BJ (cell line): ENCODE data around the gene ARHGEF17. TPM values are rescaled to one million over a fixed set of nuclear protein-coding genes. Genes with fewer than 3 reads are reported as not detected.

Experiments used
- CTCF ChIA-PET: fragments of 350-600 bp; formaldehyde crosslinking; extraction: SDS; loops from one replicate; lab custom pipeline; 2021; ENCODE audit warnings: antibody characterized with exemption, inconsistent platforms; lab: Yijun Ruan, JAX
- POLR2A ChIA-PET: fragments of 300-600 bp; sonication (Branson Sonifier 250); formaldehyde crosslinking; extraction: SDS; loops from one replicate; lab custom pipeline; 2021; ENCODE audit warnings: antibody characterized with exemption; lab: Charles Lee
- DNase-seq: peaks from one replicate; pipeline ENCODE4 v3.0.0-alpha.2; 2011; ENCODE audit warnings: low read depth
- H3K27me3 ChIP-seq: 2 replicates; pipeline ENCODE4 v1.6.0; 2011; ENCODE audit warnings: low read length; ENCODE audit not compliant: control insufficient read depth, insufficient read depth
- H3K36me3 ChIP-seq: 2 replicates; pipeline ENCODE4 v1.5.1; 2011; ENCODE audit warnings: low read length; ENCODE audit not compliant: control insufficient read depth, insufficient read depth
- H3K4me3 ChIP-seq: 2 replicates; pipeline ENCODE4 v1.5.1; 2011; ENCODE audit warnings: low read depth, mild to moderate bottlenecking, control low read depth, low read length
- polyA plus RNA-seq: library from polyadenylated mRNA; depleted of rRNA; stranded (reverse); fragments of >200 nt; gene quantifications from 2 replicates; pipeline ENCODE4 v1.2.3, GENCODE V29; 2011
- TF ChIP-seq, protein P1 (sequence below): IDR thresholded peaks from 2 replicates; pipeline ENCODE4 v1.5.1; 2011; ENCODE audit warnings: low read depth, mild to moderate bottlenecking, control low read depth, inconsistent platforms, low read length, moderate library complexity; ENCODE audit not compliant: insufficient read depth

ARHGEF17 gene
- polyA plus RNA-seq, 1 experiment = 85.7 TPM

DNA sequence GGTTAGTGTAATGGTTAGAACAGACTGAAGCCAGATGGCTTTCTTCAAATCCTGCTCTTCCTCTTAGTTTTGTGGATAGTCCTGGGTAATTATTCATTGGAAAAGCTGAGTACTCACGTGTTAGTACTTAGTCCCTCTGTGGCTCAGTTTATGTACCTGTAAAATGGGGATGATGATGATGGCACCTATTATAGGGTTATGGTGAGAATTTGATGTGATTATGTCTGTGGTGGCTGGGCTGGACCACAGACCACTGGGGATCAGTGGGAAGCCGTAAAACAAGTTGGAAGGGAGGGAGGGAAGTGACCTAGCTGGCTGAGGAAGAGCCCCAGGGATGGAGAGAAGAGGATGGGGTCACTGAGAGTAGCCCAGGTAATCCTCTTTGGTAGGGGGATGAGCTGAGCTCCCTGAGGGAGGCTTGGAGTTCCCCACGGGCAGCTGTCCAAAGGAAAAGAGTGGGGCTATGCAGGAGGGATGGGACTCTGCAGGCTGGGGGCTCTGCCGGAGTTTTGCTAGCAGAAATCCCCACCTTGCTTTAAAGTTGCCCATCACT is 19.8 kb downstream of the ARHGEF17 start:
- H3K27me3 ChIP-seq = no peaks in the 10 kb centered on the region
- ChIA-PET CTCF (interaction anchor here (0.9 to 8.3 kb wide), 7 partner anchors 7 to 150 kb away, joined by 3 to 79 read pairs (median 4); partner anchors contain the start of gene ARHGEF17), POLR2A (no interaction called here)
- H3K36me3 ChIP-seq = peaks cover 9% of the 10 kb centered on the region
- H3K4me3 ChIP-seq = no peak overlapping the region
- no peak for DNase-seq
- TF ChIP-seq, protein P1, sequence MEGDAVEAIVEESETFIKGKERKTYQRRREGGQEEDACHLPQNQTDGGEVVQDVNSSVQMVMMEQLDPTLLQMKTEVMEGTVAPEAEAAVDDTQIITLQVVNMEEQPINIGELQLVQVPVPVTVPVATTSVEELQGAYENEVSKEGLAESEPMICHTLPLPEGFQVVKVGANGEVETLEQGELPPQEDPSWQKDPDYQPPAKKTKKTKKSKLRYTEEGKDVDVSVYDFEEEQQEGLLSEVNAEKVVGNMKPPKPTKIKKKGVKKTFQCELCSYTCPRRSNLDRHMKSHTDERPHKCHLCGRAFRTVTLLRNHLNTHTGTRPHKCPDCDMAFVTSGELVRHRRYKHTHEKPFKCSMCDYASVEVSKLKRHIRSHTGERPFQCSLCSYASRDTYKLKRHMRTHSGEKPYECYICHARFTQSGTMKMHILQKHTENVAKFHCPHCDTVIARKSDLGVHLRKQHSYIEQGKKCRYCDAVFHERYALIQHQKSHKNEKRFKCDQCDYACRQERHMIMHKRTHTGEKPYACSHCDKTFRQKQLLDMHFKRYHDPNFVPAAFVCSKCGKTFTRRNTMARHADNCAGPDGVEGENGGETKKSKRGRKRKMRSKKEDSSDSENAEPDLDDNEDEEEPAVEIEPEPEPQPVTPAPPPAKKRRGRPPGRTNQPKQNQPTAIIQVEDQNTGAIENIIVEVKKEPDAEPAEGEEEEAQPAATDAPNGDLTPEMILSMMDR = no peak

DNA sequence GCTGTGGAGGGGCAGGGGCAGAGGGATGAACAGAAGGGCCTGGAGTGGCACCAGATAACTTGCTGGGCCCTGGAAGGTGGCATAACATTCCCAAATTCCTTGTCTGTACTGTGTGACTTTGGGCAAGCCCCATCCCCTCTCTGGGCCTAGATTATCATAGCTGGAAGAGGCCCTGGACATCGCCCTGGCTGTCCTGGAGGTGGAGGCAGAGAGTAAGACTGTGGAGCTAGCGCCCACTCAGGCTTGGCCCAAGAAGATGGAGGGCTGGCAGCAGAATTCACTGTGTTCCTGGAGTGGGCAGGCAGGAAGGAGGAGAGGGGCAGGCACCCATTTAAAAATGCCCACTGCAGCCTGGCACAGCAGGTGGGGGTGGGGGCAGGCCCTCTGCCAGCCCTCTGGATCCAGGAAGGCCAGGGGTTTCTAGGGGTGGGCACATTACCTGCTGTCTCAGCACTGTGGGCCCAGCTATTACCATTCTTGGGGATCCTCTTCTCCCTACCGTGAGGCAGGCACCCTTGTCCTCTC is 22.6 kb downstream of the ARHGEF17 start:
- CTCF ChIA-PET = interaction anchor here (1.0 to 3.2 kb wide), 6 partner anchors 20 to 490 kb away, joined by 3 to 32 read pairs (median 4); partner anchors contain the start of gene ARHGEF17
- peaks cover 9% of the 10 kb centered on the region for H3K36me3 ChIP-seq
- no peak overlapping the region for H3K4me3 ChIP-seq
- H3K27me3 ChIP-seq = no peaks in the 10 kb centered on the region
- POLR2A ChIA-PET = no interaction called here
- TF ChIP-seq, protein P1 = peak; percentile 69
- DNase-seq = no peak

DNA sequence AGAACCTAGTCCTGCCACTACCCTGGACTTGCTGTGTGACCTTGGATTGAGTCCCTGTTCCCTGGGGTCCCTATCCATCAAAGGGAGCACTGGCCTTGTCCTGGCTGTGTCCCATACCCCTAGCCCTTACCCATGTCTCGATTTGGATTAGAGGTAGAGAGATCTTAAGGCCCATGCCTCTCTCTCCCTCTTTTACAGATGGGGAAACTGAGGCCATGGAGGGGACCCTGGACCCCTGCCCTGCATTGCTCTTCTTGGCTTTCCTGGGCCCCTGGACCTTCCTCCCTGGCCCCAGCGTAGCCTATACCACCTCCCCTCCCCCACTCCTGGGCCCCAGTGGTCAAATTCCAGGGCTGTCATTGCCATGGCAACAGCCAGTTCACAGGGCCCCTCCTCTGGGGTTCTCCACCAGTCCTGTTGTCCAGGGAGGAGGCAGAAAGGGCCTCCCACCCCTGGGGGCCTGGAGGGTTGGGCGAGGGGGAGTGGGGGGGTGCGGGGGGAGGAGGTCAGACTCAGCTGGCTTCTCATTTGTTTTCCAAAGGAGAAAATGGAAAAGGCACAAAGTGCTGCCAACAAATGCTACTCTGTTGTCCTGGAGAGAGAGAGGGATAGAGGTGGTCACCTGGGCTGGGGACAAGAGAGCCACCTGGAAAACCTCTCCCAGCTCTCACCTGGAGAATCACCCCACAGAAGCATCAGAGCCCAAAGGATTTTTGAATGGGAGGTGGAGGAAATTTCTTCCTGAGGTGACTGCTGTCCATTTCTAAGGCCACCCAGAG is 23.3 kb downstream of the ARHGEF17 start:
- Histone ChIP-seq H3K4me3 (no peak overlapping the region), H3K27me3 (no peaks in the 10 kb centered on the region), H3K36me3 (peaks cover 9% of the 10 kb centered on the region)
- DNase-seq = no peak
- ChIA-PET CTCF (interaction anchor here (1.2 to 3.2 kb wide), 6 partner anchors 10 to 490 kb away, joined by 3 to 32 read pairs (median 4); partner anchors contain the start of gene ARHGEF17), POLR2A (no interaction called here)
- TF ChIP-seq, protein P1 = no peak

DNA sequence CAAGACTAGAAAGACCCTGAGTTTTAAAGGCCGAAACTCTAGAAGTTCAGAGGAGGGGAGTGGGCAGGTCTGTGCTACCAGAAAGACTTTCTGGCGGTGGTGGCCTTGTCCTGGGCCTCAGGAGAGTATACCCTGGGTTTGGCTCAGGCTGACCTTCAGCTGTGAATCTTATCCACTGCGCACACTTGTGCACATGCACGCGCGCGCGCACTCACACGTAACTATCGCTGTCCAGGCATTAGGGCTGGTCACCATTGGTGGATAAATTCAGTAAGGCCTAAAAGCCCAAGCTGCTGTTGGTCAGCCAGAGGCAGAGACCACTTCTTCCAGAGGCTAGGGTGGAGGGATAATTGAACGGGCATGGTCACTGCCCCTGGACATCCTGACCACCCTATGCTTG is 25.1 kb downstream of the ARHGEF17 start:
- Histone ChIP-seq H3K27me3 (no peaks in the 10 kb centered on the region), H3K4me3 (no peak overlapping the region), H3K36me3 (peaks cover 6% of the 10 kb centered on the region)
- DNase-seq = no peak
- TF ChIP-seq, protein P1 = no peak
- POLR2A ChIA-PET = no interaction called here
- CTCF ChIA-PET = interaction anchor here (0.6 to 11.0 kb wide), 6 partner anchors 9 to 1241 kb away, joined by 3 to 259 read pairs (median 94); partner anchors contain the start of gene ARHGEF17
